HepG2 (cell line): ENCODE measurements around the gene TRIM2. TPM values are rescaled to one million over a fixed set of nuclear protein-coding genes. Genes with fewer than 3 reads are reported as not detected.

Experiments used
- ATAC-seq: fragments of 200-7000 bp; cut with Tn5 transposase; 3 replicates; pipeline ENCODE4 v1.9.1; 2020; ENCODE audit warnings: mild to moderate bottlenecking, moderate library complexity
- BruUV-seq: library from RNA; stranded (reverse); fragments of 400-500 nt; replicated peaks from 2 replicates; lab custom pipeline; 2021; lab: Mats Ljungman, UMichigan
- CTCF ChIA-PET: fragments of 300-600 bp; formaldehyde crosslinking; extraction: SDS; loops from one replicate; lab custom pipeline; 2021; ENCODE audit warnings: low total read pairs, inconsistent platforms, low intra/inter-chr PET ratio; lab: Yijun Ruan, JAX
- POLR2A ChIA-PET: fragments of 350-600 bp; sonication (Branson Sonifier 250); formaldehyde crosslinking; loops from one replicate; lab custom pipeline; 2020; ENCODE audit warnings: antibody characterized with exemption, inconsistent platforms; lab: Yijun Ruan, JAX
- DNase-seq: peaks from one replicate; pipeline ENCODE4 v3.0.0-alpha.2; 2015; ENCODE audit warnings: low spot score
- FAIRE-seq: peaks from 3 replicates; lab custom pipeline; 2011; peaks lifted over from hg19 to GRCh38; lab: Jason Lieb, UNC
- H2AFZ ChIP-seq: one replicate; pipeline ENCODE4 v1.6.1; 2011; ENCODE audit warnings: low read length, inconsistent platforms
- H3K27ac ChIP-seq: fragments of 300-600 bp; 3 replicates; pipeline ENCODE4 v1.8.0; 2011; ENCODE audit warnings: mixed run types, mild to moderate bottlenecking, mixed read lengths, low read length, inconsistent platforms; ENCODE audit not compliant: insufficient read depth; ENCODE audit errors: extremely low read length
- H3K27me3 ChIP-seq, 2 experiments: fragments of 200-600 bp in 1 of 2; 2 replicates in 1 of 2; 3 replicates in 1 of 2; pipeline versions ENCODE4 v1.6.0 to v1.8.0; 2011; ENCODE audit warnings: low read length in 2 of 2, mild to moderate bottlenecking in 2 of 2, moderate library complexity in 2 of 2, inconsistent platforms in 1 of 2; ENCODE audit not compliant: insufficient read depth in 2 of 2, control insufficient read depth in 1 of 2
- H3K36me3 ChIP-seq, 2 experiments: fragments of 200-600 bp in 1 of 2; replicated peaks in 1 of 2; 2 replicates in 1 of 2; 3 replicates in 1 of 2; pipeline versions ENCODE4 v1.5.1 to v1.8.0; 2011; ENCODE audit warnings: low read length in 2 of 2, inconsistent platforms in 1 of 2; ENCODE audit not compliant: insufficient read depth in 2 of 2, control insufficient read depth in 1 of 2
- H3K4me1 ChIP-seq: 2 replicates; pipeline ENCODE4 v1.5.1; 2012; ENCODE audit warnings: low read length, inconsistent platforms; ENCODE audit not compliant: insufficient read depth
- H3K4me2 ChIP-seq: 2 replicates; pipeline ENCODE4 v1.6.0; 2011; ENCODE audit warnings: low read depth, low read length, inconsistent platforms
- H3K4me3 ChIP-seq, 3 experiments: fragments of 200-600 bp in 1 of 3; sonication (generic), shearing (Covaris generic) in 1 of 3; replicated peaks in 1 of 3; 2 replicates each; pipeline ENCODE4 v1.5.1; 2011 to 2016; ENCODE audit warnings: low read length in 3 of 3, inconsistent platforms in 2 of 3, low read depth in 2 of 3, mild to moderate bottlenecking in 2 of 3, control low read depth in 1 of 3, mixed read lengths in 1 of 3; ENCODE audit not compliant: insufficient read depth in 1 of 3
- H3K79me2 ChIP-seq: one replicate; pipeline ENCODE4 v1.6.1; 2011; ENCODE audit warnings: low read length, inconsistent platforms; ENCODE audit not compliant: insufficient read depth
- H3K9ac ChIP-seq: 2 replicates; pipeline ENCODE4 v1.6.0; 2011; ENCODE audit warnings: mild to moderate bottlenecking, low read depth, low read length, inconsistent platforms; ENCODE audit not compliant: insufficient read depth
- H3K9me3 ChIP-seq: 2 replicates; pipeline ENCODE4 v1.5.1; 2012; ENCODE audit warnings: mild to moderate bottlenecking, low read length
- H4K20me1 ChIP-seq: 2 replicates; pipeline ENCODE4 v1.6.0; 2011; ENCODE audit warnings: inconsistent platforms, mild to moderate bottlenecking, low read length, moderate library complexity; ENCODE audit not compliant: insufficient read depth
- AHDC1 ChIP-seq: sonication (generic); formaldehyde crosslinking; IDR thresholded peaks from 2 replicates; pipeline ENCODE4 v1.5.1; 2020; ENCODE audit warnings: mild to moderate bottlenecking, missing genetic modification reagents, borderline replicate concordance
- EP300 ChIP-seq, 3 experiments: sonication (generic) in 1 of 3; formaldehyde crosslinking in 1 of 3; IDR thresholded peaks; 2 replicates each; pipeline versions ENCODE4 v1.5.1 to v1.6.1; 2011 to 2020; ENCODE audit warnings: low read depth in 2 of 3, low read length in 2 of 3, borderline replicate concordance in 1 of 3, improper control_type of control experiment in 1 of 3, mild to moderate bottlenecking in 1 of 3, missing genetic modification reagents in 1 of 3, moderate library complexity in 1 of 3
- KDM4B ChIP-seq: sonication (generic); formaldehyde crosslinking; IDR thresholded peaks from 2 replicates; pipeline ENCODE4 v1.4.0; 2020; ENCODE audit warnings: missing genetic modification reagents
- MAFK ChIP-seq, 2 experiments: IDR thresholded peaks in 1 of 2; conservative IDR thresholded peaks in 1 of 2; 2 replicates each; pipeline ENCODE4 v1.6.1; 2011; ENCODE audit warnings: improper control_type of control experiment in 2 of 2, low read length in 2 of 2
- MTA1 ChIP-seq: sonication (generic); formaldehyde crosslinking; IDR thresholded peaks from 2 replicates; pipeline ENCODE4 v1.4.0; 2020; ENCODE audit warnings: missing genetic modification reagents, mild to moderate bottlenecking, borderline replicate concordance
- NR1H2 ChIP-seq: sonication (generic); formaldehyde crosslinking; IDR thresholded peaks from 2 replicates; pipeline ENCODE4 v1.8.1; 2022; ENCODE audit warnings: low read depth, missing genetic modification reagents, borderline replicate concordance
- PAWR ChIP-seq: sonication (generic); formaldehyde crosslinking; IDR thresholded peaks from 2 replicates; pipeline ENCODE4 v1.4.0; 2020; ENCODE audit warnings: missing genetic modification reagents, mild to moderate bottlenecking, borderline replicate concordance
- POLR2AphosphoS2 ChIP-seq: IDR thresholded peaks from 2 replicates; pipeline ENCODE4 v1.6.1; 2011; ENCODE audit warnings: low read depth, low read length, improper control_type of control experiment
- TEAD3 ChIP-seq: optimal IDR thresholded peaks from 2 replicates; pipeline ENCODE3; 2016; ENCODE audit warnings: borderline replicate concordance
- WIZ ChIP-seq: sonication (generic); formaldehyde crosslinking; IDR thresholded peaks from 2 replicates; pipeline ENCODE4 v1.5.1; 2020; ENCODE audit warnings: mild to moderate bottlenecking, missing genetic modification reagents
- ZNF260 ChIP-seq: sonication (generic); formaldehyde crosslinking; IDR thresholded peaks from 2 replicates; pipeline ENCODE4 v1.4.0; 2020; ENCODE audit warnings: missing genetic modification reagents, low read depth, mild to moderate bottlenecking, borderline replicate concordance
- ZNF414 ChIP-seq: sonication (generic); formaldehyde crosslinking; IDR thresholded peaks from 2 replicates; pipeline ENCODE4 v1.5.0; 2020; ENCODE audit warnings: missing genetic modification reagents
- ZNF431 ChIP-seq: sonication (generic); formaldehyde crosslinking; IDR thresholded peaks from 2 replicates; pipeline ENCODE4 v1.9.0; 2022; ENCODE audit warnings: missing genetic modification reagents, low read depth, mild to moderate bottlenecking, borderline replicate concordance
- ZNF446 ChIP-seq: sonication (generic); formaldehyde crosslinking; IDR thresholded peaks from 2 replicates; pipeline ENCODE4 v1.5.0; 2020; ENCODE audit warnings: mild to moderate bottlenecking, missing genetic modification reagents
- ZNF556 ChIP-seq: sonication (generic); formaldehyde crosslinking; IDR thresholded peaks from 2 replicates; pipeline ENCODE4 v1.4.0; 2020; ENCODE audit warnings: mild to moderate bottlenecking, missing genetic modification reagents, borderline replicate concordance
- ZNF567 ChIP-seq: sonication (generic); formaldehyde crosslinking; IDR thresholded peaks from 2 replicates; pipeline ENCODE4 v1.8.1; 2023; ENCODE audit warnings: mild to moderate bottlenecking, missing genetic modification reagents, borderline replicate concordance
- ZNF781 ChIP-seq: sonication (generic); formaldehyde crosslinking; IDR thresholded peaks from 2 replicates; pipeline ENCODE4 v1.5.1; 2020; ENCODE audit warnings: borderline replicate concordance, mild to moderate bottlenecking, missing genetic modification reagents; ENCODE audit errors: not compliant biosample characterization
- WGBS: methylation state at CpG from one replicate; pipeline ENCODE4 v1.1.6; 2017; ENCODE audit warnings: low lambda C conversion rate; 5-methylcytosine and 5-hydroxymethylcytosine counted together
- in situ Hi-C: cut with HindIII; loops from 2 replicates; pipeline ENCODE4 v1.10.0; 2017; ENCODE audit warnings: low pct_unique_long_range_greater_than_20kb; ENCODE audit not compliant: extremely low pct_ligation_motif_present
- intact Hi-C: fragments of 100-400 bp; cut with micrococcal nuclease; formaldehyde crosslinking; loops from one replicate; pipeline ENCODE4 v1.10.0; 2022; ENCODE audit not compliant: unreplicated experiment
- polyA plus RNA-seq, 8 experiments: library from polyadenylated mRNA; depleted of rRNA in 3 of 8; stranded (reverse) in 7 of 8; unstranded in 1 of 8; fragments of >200 nt; fragmentation: Illumina TruSeq in 4 of 8; extraction: Trizol in 4 of 8; gene quantifications; 2 replicates each; pipeline versions ENCODE4 v1.2.1 to v1.2.3, GENCODE V29; 2011 to 2016; ENCODE audit warnings: low read depth in 4 of 8, missing spikeins in 1 of 8, mixed read lengths in 1 of 8; ENCODE audit not compliant: insufficient read depth in 1 of 8
- total RNA-seq, 5 experiments: library from RNA; depleted of rRNA; stranded (reverse); fragments of >200 nt; fragmentation: Illumina TruSeq; extraction: Trizol; gene quantifications; 2 replicates each; pipeline ENCODE4 v1.2.3, GENCODE V29; 2016; ENCODE audit warnings: low read depth in 1 of 5

Gene TRIM2
- total and polyA plus RNA-seq, 2 of the 13 experiments (the other 11 are each of a cell fraction or from before 2014, with no cell fraction given), result 2.1 to 4.2 TPM

- H3K36me3 ChIP-seq, result no peaks in the 10 kb centered on the region
- ChIA-PET POLR2A (no interaction called here), CTCF (no interaction called here)
- TF ChIP-seq MTA1 (CRISPR knock-in tag) (no peak), PAWR (CRISPR knock-in tag) (no peak), ZNF431 (no peak), ZNF567 (CRISPR knock-in tag) (no peak), TEAD3 (CRISPR knock-in tag) (no peak), ZNF446 (CRISPR knock-in tag) (no peak), ZNF414 (CRISPR knock-in tag) (no peak), WIZ (CRISPR knock-in tag) (no peak), ZNF781 (no peak), KDM4B (CRISPR knock-in tag) (no peak), EP300 (IDR thresholded peaks at IDR 0.05; ENCODE audit: low read depth in 2 of 2, low read length in 2 of 2) (no peak), EP300 (CRISPR knock-in tag; IDR thresholded peaks at IDR 0.05; ENCODE audit: borderline replicate concordance) (no peak), NR1H2 (no peak), ZNF260 (CRISPR knock-in tag) (no peak), AHDC1 (CRISPR knock-in tag) (no peak), ZNF556 (CRISPR knock-in tag) (no peak), MAFK (conservative IDR thresholded peaks at IDR 0.05 in 1 of 2, IDR thresholded peaks at IDR 0.05 in 1 of 2; ENCODE audit: low read length in 2 of 2) (no peak), POLR2AphosphoS2 (no peak)
- no peak overlapping the region for H3K9ac ChIP-seq
- peaks cover 1 to 7% of the 10 kb centered on the region in 2 experiments for H3K27me3 ChIP-seq
- no TSS peak for BruUV-seq
- no peaks in the 10 kb centered on the region for H3K9me3 ChIP-seq
- peaks cover 4% of the 10 kb centered on the region; the same call in 1 of the 2 replicates for H3K4me1 ChIP-seq
- H3K4me2 ChIP-seq, result 0 out of 2 replicates have a peak overlapping the region, but pooled peaks have one; percentile 13
- WGBS, result 49% methylated on average over 7 of the region's 7 CpGs
- H3K4me3 ChIP-seq, result no peak overlapping the region; a peak in 1 of 6 replicates
- H4K20me1 ChIP-seq, result no peaks in the 10 kb centered on the region
- DNase-seq (no peak), ATAC-seq (no peak), FAIRE-seq (no peak)
- in situ Hi-C loops (no loop called here), intact Hi-C loops (no loop called here)
- H3K79me2 ChIP-seq, result no peaks in the 10 kb centered on the region
- no peak overlapping the region for H2AFZ ChIP-seq
- H3K27ac ChIP-seq, result no peak overlapping the region
Observed at GRCh38 chr4:153177841-153178240, 26.4 kb upstream of the TRIM2 start.
